Upper lobe of left lung (tissue), 4 donors: ENCODE measurements around the gene LIX1L.

ENCODE experiments used
- CTCF ChIP-seq, 6 experiments: fragments of 450-650 bp in 4 of 6; fragments of 200-600 bp in 2 of 6; sonication (generic) in 2 of 6; IDR thresholded peaks; one replicate each; pipeline ENCODE4 v1.5.1; 2016 to 2019; ENCODE audit warnings: antibody characterized with exemption in 6 of 6
- POLR2A ChIP-seq, 4 donors: fragments of 450-650 bp; IDR thresholded peaks; one replicate each; pipeline ENCODE4 v1.5.1; 2016 to 2017; ENCODE audit warnings: antibody characterized with exemption in 4 of 4, mild to moderate bottlenecking in 2 of 4
- POLR2AphosphoS5 ChIP-seq, 2 donors: sonication (generic); formaldehyde crosslinking; IDR thresholded peaks; one replicate each; pipeline ENCODE4 v1.5.1; 2017; ENCODE audit warnings: antibody characterized with exemption in 2 of 2

- no peak for TF ChIP-seq CTCF (IDR thresholded peaks at IDR 0.05)
- no peak for TF ChIP-seq POLR2AphosphoS5 (IDR thresholded peaks at IDR 0.05)
- TF ChIP-seq POLR2A (IDR thresholded peaks at IDR 0.05), result no peak
These were observed 71.4 kb downstream of the LIX1L start for GRCh38 chr1:145886390-145886789.
